HL-60 (cell line): ENCODE results near the gene CHAF1A.

ENCODE experiments used
- POLR2AphosphoS5 ChIP-seq: IDR thresholded peaks from 2 replicates; pipeline ENCODE4 v1.6.1; 2012; ENCODE audit warnings: low read depth
- TF ChIP-seq, protein P1 (sequence below): IDR thresholded peaks from one replicate; pipeline ENCODE4 v1.5.1; 2011; ENCODE audit warnings: low read length, control low read depth, inconsistent platforms; ENCODE audit not compliant: insufficient read depth

- TF ChIP-seq, protein P1, sequence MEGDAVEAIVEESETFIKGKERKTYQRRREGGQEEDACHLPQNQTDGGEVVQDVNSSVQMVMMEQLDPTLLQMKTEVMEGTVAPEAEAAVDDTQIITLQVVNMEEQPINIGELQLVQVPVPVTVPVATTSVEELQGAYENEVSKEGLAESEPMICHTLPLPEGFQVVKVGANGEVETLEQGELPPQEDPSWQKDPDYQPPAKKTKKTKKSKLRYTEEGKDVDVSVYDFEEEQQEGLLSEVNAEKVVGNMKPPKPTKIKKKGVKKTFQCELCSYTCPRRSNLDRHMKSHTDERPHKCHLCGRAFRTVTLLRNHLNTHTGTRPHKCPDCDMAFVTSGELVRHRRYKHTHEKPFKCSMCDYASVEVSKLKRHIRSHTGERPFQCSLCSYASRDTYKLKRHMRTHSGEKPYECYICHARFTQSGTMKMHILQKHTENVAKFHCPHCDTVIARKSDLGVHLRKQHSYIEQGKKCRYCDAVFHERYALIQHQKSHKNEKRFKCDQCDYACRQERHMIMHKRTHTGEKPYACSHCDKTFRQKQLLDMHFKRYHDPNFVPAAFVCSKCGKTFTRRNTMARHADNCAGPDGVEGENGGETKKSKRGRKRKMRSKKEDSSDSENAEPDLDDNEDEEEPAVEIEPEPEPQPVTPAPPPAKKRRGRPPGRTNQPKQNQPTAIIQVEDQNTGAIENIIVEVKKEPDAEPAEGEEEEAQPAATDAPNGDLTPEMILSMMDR: no peak
- no peak for TF ChIP-seq POLR2AphosphoS5
These were observed 69.9 kb downstream of the CHAF1A start, which contains the start of gene HDGFL2 for GRCh38 chr19:4472174-4472974.
